SK-N-MC (cell line): ENCODE measurements around the gene PRDM15.
A peak's percentile ranks its signal among the peaks of the same experiment; 100 is the strongest.

Experiments
- DNase-seq: peaks from one replicate; pipeline ENCODE4 v3.0.0-alpha.2; 2011; ENCODE audit warnings: low read depth, low spot score
- H3K27ac ChIP-seq: fragments of 200-600 bp; sonication (generic); 2 replicates; pipeline ENCODE4 v1.5.1; 2016; ENCODE audit warnings: mixed run types
- H3K36me3 ChIP-seq: fragments of 200-600 bp; sonication (generic); 2 replicates; pipeline ENCODE4 v1.6.1; 2017; ENCODE audit warnings: antibody characterized with exemption, low read length, mixed read lengths; ENCODE audit not compliant: insufficient read depth
- H3K4me3 ChIP-seq: fragments of 200-600 bp; sonication (generic); 2 replicates; pipeline ENCODE4 v1.5.1; 2016
- H3K9ac ChIP-seq: fragments of 200-600 bp; sonication (generic); 2 replicates; pipeline ENCODE4 v1.8.0; 2017; ENCODE audit warnings: mixed run types, mixed read lengths; ENCODE audit not compliant: insufficient read length
- H3K9me3 ChIP-seq: fragments of 200-600 bp; sonication (generic); 2 replicates; pipeline ENCODE4 v1.6.1; 2017; ENCODE audit warnings: low read depth, mild to moderate bottlenecking, antibody characterized with exemption, low read length, moderate library complexity, mixed read lengths
- EZH2 ChIP-seq: fragments of 200-600 bp; sonication (generic); IDR thresholded peaks from one replicate; pipeline ENCODE4 v1.6.1; 2017; ENCODE audit warnings: antibody characterized with exemption
- FOXP2 ChIP-seq: optimal IDR thresholded peaks from 2 replicates; pipeline ENCODE3; 2011; ENCODE audit warnings: mild to moderate bottlenecking, moderate library complexity; ENCODE audit not compliant: insufficient read depth; ENCODE audit errors: extremely low read length, control extremely low read depth
- POLR2AphosphoS5 ChIP-seq: IDR thresholded peaks from 2 replicates; pipeline ENCODE4 v1.6.1; 2012; ENCODE audit warnings: mild to moderate bottlenecking, low read depth, low read length, borderline replicate concordance

The PRDM15 gene

GRCh38 chr21:41875086-41875485 is 4.1 kb downstream of the PRDM15 start:
- TF ChIP-seq FOXP2 (no peak), EZH2 (no peak), POLR2AphosphoS5 (no peak)
- Histone ChIP-seq H3K9me3 (no peaks in the 10 kb centered on the region), H3K9ac (no peak overlapping the region), H3K4me3 (no peak overlapping the region), H3K27ac (no peak overlapping the region), H3K36me3 (no peaks in the 10 kb centered on the region)
- DNase-seq, result no peak

GRCh38 chr21:41874611-41875010 is 4.5 kb downstream of the PRDM15 start:
- H3K36me3 ChIP-seq, result no peaks in the 10 kb centered on the region
- no peak overlapping the region for H3K9ac ChIP-seq
- no peaks in the 10 kb centered on the region for H3K9me3 ChIP-seq
- no peak overlapping the region for H3K4me3 ChIP-seq
- TF ChIP-seq FOXP2 (no peak), POLR2AphosphoS5 (no peak), EZH2 (no peak)
- no peak for DNase-seq
- H3K27ac ChIP-seq, result no peak overlapping the region

DNA sequence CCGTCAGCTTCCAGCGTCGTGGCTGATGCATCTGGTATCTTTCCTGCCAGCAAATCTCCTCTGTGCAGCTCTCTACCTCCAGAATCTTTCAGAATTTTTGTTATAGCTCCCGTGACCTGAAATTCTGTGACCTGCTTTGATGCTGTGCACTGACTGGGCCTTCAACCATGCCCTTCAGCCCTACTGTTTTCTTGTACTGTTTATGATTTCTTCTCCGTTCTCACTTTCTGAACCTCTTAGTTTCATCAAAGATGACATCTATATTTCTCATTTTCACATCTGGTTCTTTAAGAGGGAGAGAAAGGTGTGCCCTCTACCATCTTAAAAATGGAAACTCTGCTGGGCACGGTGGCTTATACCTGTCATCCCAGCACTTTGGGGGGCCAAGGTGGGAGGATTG is 5.7 kb downstream of the PRDM15 start:
- Histone ChIP-seq H3K4me3 (no peak overlapping the region), H3K27ac (no peak overlapping the region), H3K9me3 (no peaks in the 10 kb centered on the region), H3K36me3 (no peaks in the 10 kb centered on the region), H3K9ac (no peak overlapping the region)
- DNase-seq, result no peak
- no peak for TF ChIP-seq FOXP2
- TF ChIP-seq POLR2AphosphoS5, result no peak

DNA sequence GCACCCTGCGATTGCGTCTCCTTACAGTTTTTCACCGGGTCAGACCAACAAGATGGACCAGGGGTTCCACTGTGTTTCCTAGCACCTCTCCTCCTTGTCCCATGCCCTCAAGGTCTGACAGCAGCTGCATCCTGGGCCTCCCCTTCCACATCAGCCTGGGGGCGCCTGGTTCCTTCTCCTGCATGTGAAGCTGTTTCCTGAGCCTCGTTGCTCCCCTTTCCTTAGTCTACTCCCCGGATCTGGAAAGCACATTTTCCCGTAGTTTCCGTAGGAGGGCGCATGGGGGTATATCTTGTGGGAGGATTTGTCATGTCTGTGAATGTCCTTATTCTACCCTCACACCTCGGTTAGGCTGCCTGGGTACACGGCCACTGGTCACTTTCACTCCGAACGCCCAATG is 6.1 kb downstream of the PRDM15 start:
- Histone ChIP-seq H3K9ac (no peak overlapping the region), H3K9me3 (no peaks in the 10 kb centered on the region), H3K4me3 (no peak overlapping the region), H3K36me3 (no peaks in the 10 kb centered on the region), H3K27ac (no peak overlapping the region)
- TF ChIP-seq POLR2AphosphoS5 (no peak), EZH2 (no peak), FOXP2 (no peak)
- DNase-seq, result no peak

- no peak overlapping the region for H3K4me3 ChIP-seq
- TF ChIP-seq POLR2AphosphoS5 (no peak), EZH2 (no peak), FOXP2 (no peak)
- no peaks in the 10 kb centered on the region for H3K36me3 ChIP-seq
- DNase-seq, result no peak
- no peak overlapping the region for H3K27ac ChIP-seq
- no peak overlapping the region for H3K9ac ChIP-seq
- H3K9me3 ChIP-seq, result no peaks in the 10 kb centered on the region
These were observed 7.7 kb downstream of the PRDM15 start for GRCh38 chr21:41871293-41872030.

DNA sequence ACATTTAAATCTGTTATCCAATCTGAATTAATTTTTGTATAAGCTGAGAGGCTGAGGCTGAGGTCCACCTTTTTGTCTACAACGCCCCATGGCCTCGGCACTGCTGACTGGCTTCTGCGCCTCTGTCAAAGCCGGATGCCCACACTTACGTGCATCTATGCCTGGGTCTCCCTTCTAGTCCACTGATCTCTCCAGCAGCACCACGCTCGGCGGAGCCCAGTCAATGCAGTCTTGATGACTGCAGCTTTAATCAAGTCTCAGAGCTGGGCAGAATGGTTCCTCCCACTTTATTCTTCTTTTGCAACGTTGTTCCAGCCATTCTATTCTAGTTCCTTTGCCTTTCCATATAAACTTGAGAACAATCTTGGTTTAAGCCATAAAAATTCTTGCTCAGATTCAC is 9.4 kb downstream of the PRDM15 start:
- no peaks in the 10 kb centered on the region for H3K9me3 ChIP-seq
- no peak for DNase-seq
- no peaks in the 10 kb centered on the region for H3K36me3 ChIP-seq
- no peak for TF ChIP-seq EZH2
- no peak for TF ChIP-seq POLR2AphosphoS5
- no peak for TF ChIP-seq FOXP2
- H3K4me3 ChIP-seq, result no peak overlapping the region
- H3K9ac ChIP-seq, result no peak overlapping the region
- no peak overlapping the region for H3K27ac ChIP-seq

DNA sequence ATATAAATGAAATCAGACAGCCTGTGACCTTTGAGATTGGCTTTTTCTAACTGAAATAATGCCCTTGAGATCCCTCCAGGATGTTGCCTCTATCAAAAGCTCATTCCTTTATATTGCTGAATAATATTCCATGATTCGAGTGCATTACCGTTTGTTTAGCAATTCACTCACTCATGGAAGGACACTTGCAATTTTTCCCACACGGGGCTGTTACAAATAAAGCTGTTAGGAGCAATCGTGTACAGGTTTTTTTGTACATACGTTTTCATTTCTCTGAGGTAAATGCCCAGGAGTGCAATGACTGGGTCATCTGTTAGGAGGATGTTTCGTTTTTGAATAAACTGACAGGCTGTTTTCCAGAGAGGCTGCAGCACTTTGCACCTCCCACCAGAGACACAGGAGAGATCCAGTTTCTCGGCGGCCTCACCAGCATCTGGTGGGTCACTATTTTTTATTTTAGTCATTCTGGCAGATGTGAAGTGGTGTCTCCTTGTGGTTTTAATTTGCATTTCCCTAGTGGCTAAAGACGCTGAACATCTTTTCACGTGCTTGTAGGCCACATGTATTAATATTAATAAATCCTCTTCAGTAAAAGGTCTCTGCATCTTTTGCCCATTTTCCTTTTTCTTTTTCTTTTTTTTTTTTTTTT is 11.0 kb downstream of the PRDM15 start:
- 0 out of 2 replicates have a peak overlapping the region, but pooled peaks have one; percentile 19 for H3K27ac ChIP-seq
- no peak for TF ChIP-seq EZH2
- no peak for TF ChIP-seq POLR2AphosphoS5
- TF ChIP-seq FOXP2, result no peak
- no peak for DNase-seq
- H3K9ac ChIP-seq, result no peak overlapping the region
- H3K4me3 ChIP-seq, result 0 out of 2 replicates have a peak overlapping the region, but pooled peaks have one; percentile 15
- H3K36me3 ChIP-seq, result no peaks in the 10 kb centered on the region
- no peaks in the 10 kb centered on the region for H3K9me3 ChIP-seq

GRCh38 chr21:41867313-41867712 is 11.8 kb downstream of the PRDM15 start:
- Histone ChIP-seq H3K36me3 (no peaks in the 10 kb centered on the region), H3K9ac (no peak overlapping the region), H3K27ac (no peak overlapping the region), H3K4me3 (no peak overlapping the region), H3K9me3 (no peaks in the 10 kb centered on the region)
- no peak for DNase-seq
- TF ChIP-seq FOXP2 (no peak), POLR2AphosphoS5 (no peak), EZH2 (no peak)

DNA sequence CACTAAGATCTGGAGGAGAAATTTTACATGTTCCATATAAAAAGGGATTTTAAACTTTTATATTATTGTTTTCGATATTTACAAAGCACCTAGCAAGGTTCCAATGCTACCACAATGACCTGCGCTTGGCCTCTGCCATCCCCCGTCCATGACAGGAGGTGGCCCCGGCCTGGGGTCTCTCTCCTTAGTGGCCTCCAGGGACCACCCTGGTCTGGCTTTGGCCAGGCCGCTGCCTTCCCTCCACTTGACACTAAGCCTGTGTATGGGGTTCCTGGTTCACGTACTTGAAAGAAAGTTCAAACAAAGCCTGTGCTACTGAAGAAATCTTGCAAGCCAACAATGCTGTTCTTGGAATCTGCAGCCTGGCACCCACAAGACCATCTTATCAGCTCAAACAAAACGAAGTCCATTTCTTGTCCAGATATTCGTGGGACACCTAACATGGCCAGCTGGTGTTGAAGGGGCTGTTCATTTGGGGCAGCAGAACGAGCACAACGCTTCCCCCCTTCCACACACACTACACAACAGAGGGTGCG is 12.8 kb downstream of the PRDM15 start:
- DNase-seq, result no peak
- no peak overlapping the region for H3K27ac ChIP-seq
- no peaks in the 10 kb centered on the region for H3K36me3 ChIP-seq
- H3K9me3 ChIP-seq, result no peaks in the 10 kb centered on the region
- no peak overlapping the region for H3K9ac ChIP-seq
- no peak overlapping the region for H3K4me3 ChIP-seq
- TF ChIP-seq POLR2AphosphoS5, result no peak
- TF ChIP-seq FOXP2, result no peak
- no peak for TF ChIP-seq EZH2
